Naive thymus-derived CD8-positive, alpha-beta T cell (primary cell): ENCODE results near the gene NECTIN2. TPM values are rescaled to one million over a fixed set of nuclear protein-coding genes. Genes with fewer than 3 reads are reported as not detected.

Source experiments
- ATAC-seq, 2 donors: fragments of 150-1000 bp; cut with Tn5 transposase in 1 of 2; sonication (Bioruptor Pico), chemical (Tn5 transposase) in 1 of 2; 1 replicate in 1 of 2; 2 replicates in 1 of 2; pipeline ENCODE4 v1.10.0; 2021; ENCODE audit warnings: mild to moderate bottlenecking in 2 of 2, moderate library complexity in 2 of 2
- POLR2A ChIA-PET: fragments of 350-600 bp; sonication (Branson Sonifier 250); formaldehyde crosslinking; loops from one replicate; lab custom pipeline; 2021; ENCODE audit warnings: antibody characterized with exemption; lab: Charles Lee
- DNase-seq, 10 donors: peaks; one replicate each; pipeline versions ENCODE4 v3.0.0 to v3.0.0-alpha.2; 2020 to 2022
- H3K27ac Mint-ChIP-seq, 10 donors: one replicate each; pipeline ENCODE4 v1.8.0; 2020 to 2022; ENCODE audit warnings: mild to moderate bottlenecking in 10 of 10, mixed read lengths in 10 of 10, moderate library complexity in 4 of 10, inconsistent platforms in 1 of 10
- H3K27me3 Mint-ChIP-seq, 5 donors: one replicate each; pipeline ENCODE4 v1.8.0; 2021 to 2022; ENCODE audit warnings: mixed read lengths in 5 of 5
- H3K36me3 Mint-ChIP-seq, 3 donors: one replicate each; pipeline ENCODE4 v1.8.0; 2020 to 2022; ENCODE audit warnings: mixed read lengths in 3 of 3, mild to moderate bottlenecking in 2 of 3, inconsistent platforms in 1 of 3
- H3K4me1 Mint-ChIP-seq, 4 donors: one replicate each; pipeline ENCODE4 v1.8.0; 2021 to 2022; ENCODE audit warnings: mixed read lengths in 4 of 4
- H3K4me3 Mint-ChIP-seq, 10 donors: one replicate each; pipeline ENCODE4 v1.8.0; 2020 to 2022; ENCODE audit warnings: mild to moderate bottlenecking in 10 of 10, mixed read lengths in 10 of 10, moderate library complexity in 6 of 10, inconsistent platforms in 1 of 10
- H3K9me3 Mint-ChIP-seq, 9 donors: one replicate each; pipeline ENCODE4 v1.8.0; 2020 to 2022; ENCODE audit warnings: mixed read lengths in 9 of 9, mild to moderate bottlenecking in 3 of 9, inconsistent platforms in 1 of 9, moderate library complexity in 1 of 9
- polyA plus RNA-seq, 3 donors: library from polyadenylated mRNA; unstranded; fragments of 300-500 nt; fragmentation: Illumina TruSeq; gene quantifications; one replicate each; pipeline ENCODE4 v1.2.3, GENCODE V29; 2021
- total RNA-seq, 8 experiments: library from RNA in 2 of 8; stranded (reverse) in 2 of 8; gene quantifications; one replicate each; pipeline ENCODE4 v1.2.3 and lab custom pipeline; 2021 to 2026

NECTIN2 gene
- total and polyA plus RNA-seq, 5 experiments from 2014 or later = 0.42 to 0.93 (median 0.47) TPM; not detected in 2

DNA sequence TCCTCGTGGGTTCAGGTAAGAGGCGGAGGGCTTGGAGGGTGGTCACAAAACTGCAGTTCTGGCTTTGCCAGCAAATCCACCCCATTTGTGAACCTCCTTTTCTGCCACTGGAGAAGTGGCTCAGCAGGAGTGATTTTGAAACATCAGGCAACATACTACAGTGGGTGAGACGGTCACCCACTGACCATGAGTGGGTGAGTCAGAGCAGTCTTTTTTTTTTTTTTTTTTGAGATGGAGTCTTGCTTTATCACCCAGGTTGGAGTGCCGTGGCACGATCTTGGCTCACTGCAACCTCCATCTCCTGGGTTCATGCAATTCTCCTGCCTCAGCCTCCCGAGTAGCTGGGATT is 47.9 kb downstream of the NECTIN2 start:
- Mint-ChIP-seq H3K27me3 (no peaks in the 10 kb centered on the region), H3K9me3 (no peaks in the 10 kb centered on the region), H3K4me1 (peaks cover 26 to 40% (median 34%) of the 10 kb centered on the region in 4 donors), H3K36me3 (peaks cover 0 to 59% (median 14%) of the 10 kb centered on the region in 3 donors), H3K4me3 (no peak overlapping the region), H3K27ac (no peak overlapping the region)
- POLR2A ChIA-PET = no interaction called here
- DNase-seq (no peak), ATAC-seq (no peak)

GRCh38 chr19:44894946-44895345 is 48.8 kb downstream of the NECTIN2 start:
- no peaks in the 10 kb centered on the region for H3K9me3 Mint-ChIP-seq
- H3K36me3 Mint-ChIP-seq = peaks cover 0 to 67% (median 15%) of the 10 kb centered on the region in 3 donors
- H3K4me1 Mint-ChIP-seq = peaks cover 24 to 33% (median 29%) of the 10 kb centered on the region in 4 donors
- ATAC-seq = no peak
- peak overlapping the region in 4 of 10 donors; percentile 40 to 75 (median 56) for H3K27ac Mint-ChIP-seq
- H3K4me3 Mint-ChIP-seq = no peak overlapping the region
- no peaks in the 10 kb centered on the region for H3K27me3 Mint-ChIP-seq
- POLR2A ChIA-PET = no interaction called here
- DNase-seq = no peak

DNA sequence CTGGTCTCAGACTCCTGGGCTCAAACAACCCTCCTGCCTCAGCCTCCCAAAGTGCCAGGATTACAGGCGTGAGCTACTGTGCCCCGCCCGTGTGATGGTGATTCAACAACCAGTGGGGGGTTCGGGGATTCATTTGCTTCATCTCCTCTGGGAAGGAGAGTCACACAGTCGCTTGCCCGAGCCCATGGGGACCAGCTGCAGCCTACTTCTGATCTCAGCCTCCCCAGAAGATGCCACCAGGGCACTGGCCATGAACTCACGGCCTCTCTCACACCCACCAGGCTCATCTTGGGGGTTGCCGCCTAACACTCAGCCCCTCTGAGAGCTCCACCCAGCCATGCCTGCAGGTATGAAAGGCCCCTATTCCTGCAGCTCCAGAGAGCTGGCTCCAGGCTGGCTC is 51.7 kb downstream of the NECTIN2 start:
- DNase-seq = no peak
- Mint-ChIP-seq H3K27ac (no peak overlapping the region), H3K4me1 (peaks cover 8 to 14% (median 11%) of the 10 kb centered on the region in 4 donors), H3K27me3 (no peaks in the 10 kb centered on the region), H3K36me3 (peaks cover 0 to 88% (median 15%) of the 10 kb centered on the region in 3 donors), H3K4me3 (no peak overlapping the region), H3K9me3 (no peaks in the 10 kb centered on the region)
- no peak for ATAC-seq
- POLR2A ChIA-PET = interaction anchor here (0.6 kb wide), 1 partner anchor 8 kb away, joined by 3 read pairs; no protein-coding TSS in a partner anchor

DNA sequence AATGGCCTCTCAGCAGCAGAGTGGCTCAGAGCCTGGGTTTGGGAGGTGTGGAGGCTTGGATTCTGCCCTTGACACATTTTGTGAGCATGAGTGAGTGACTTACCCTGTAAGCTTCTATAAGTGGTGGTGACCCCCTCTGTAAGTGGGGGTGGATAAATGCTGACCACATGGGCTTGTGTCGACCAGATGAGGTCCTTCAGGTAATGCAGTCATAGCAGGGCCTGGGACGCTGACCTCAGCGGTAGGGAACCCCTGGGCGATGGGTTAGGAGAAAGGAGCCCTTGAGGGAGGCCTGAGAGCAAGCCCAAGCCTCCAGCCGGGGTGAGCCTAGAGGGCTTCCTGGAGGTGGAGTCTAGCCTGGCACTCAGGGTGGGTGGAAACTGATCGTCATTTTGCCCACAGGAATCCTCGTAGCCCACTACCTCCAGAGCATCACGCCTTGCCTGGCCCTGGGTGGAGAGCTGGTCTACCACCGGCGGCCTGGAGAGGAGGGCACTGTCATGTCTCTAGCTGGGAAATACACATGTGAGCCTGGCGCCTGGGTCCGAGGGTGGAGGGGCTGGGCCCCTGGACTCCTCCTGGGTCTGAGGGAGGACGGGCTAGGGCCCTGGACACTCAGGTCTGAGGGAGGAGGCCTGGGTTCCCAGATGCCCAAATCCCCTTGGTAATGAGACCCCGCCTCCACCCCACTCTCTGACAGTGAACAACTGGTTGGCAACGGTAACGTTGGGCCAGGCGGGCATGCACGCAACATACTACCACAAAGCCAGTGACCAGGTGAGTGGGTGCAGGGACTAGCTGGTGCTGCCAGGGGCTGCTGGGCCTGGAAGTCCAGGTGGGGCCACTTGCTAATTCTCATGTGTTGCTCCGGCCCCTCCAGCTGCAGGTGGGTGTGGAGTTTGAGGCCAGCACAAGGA is 54.5 kb downstream of the NECTIN2 start:
- peaks cover 3 to 11% (median 5%) of the 10 kb centered on the region in 4 donors for H3K4me1 Mint-ChIP-seq
- no peaks in the 10 kb centered on the region for H3K9me3 Mint-ChIP-seq
- no peak overlapping the region for H3K4me3 Mint-ChIP-seq
- ATAC-seq (no peak), DNase-seq (no peak)
- H3K36me3 Mint-ChIP-seq = peaks cover 0 to 67% (median 6%) of the 10 kb centered on the region in 3 donors
- no peak overlapping the region for H3K27ac Mint-ChIP-seq
- H3K27me3 Mint-ChIP-seq = peaks cover 0 to 4% (median 0%) of the 10 kb centered on the region in 5 donors
- POLR2A ChIA-PET = interaction anchor here (1.1 kb wide), 1 partner anchor 9 kb away, joined by 3 read pairs; no protein-coding TSS in a partner anchor

- Mint-ChIP-seq H3K9me3 (no peaks in the 10 kb centered on the region), H3K36me3 (peaks cover 0 to 44% (median 2%) of the 10 kb centered on the region in 3 donors)
- no peak for ATAC-seq
These were observed 57.1 kb downstream of the NECTIN2 start for GRCh38 chr19:44903216-44903601.

GRCh38 chr19:44903602-44904425 is 57.7 kb downstream of the NECTIN2 start:
- Mint-ChIP-seq H3K4me1 (peaks cover 5 to 19% (median 14%) of the 10 kb centered on the region in 4 donors), H3K4me3 (no peak overlapping the region), H3K27me3 (peaks cover 5 to 31% (median 15%) of the 10 kb centered on the region in 5 donors), H3K27ac (peak overlapping the region in 1 of 10 donors; percentile 11), H3K36me3 (peaks cover 0 to 42% (median 2%) of the 10 kb centered on the region in 3 donors), H3K9me3 (no peaks in the 10 kb centered on the region)
- peak; percentile 75 for ATAC-seq
- peak; percentile 42 to 80 (median 72) for DNase-seq
- POLR2A ChIA-PET = no interaction called here

More at GRCh38 chr19:44903216-44903601, 57.1 kb downstream of the NECTIN2 start:
- Mint-ChIP-seq H3K27ac (no peak overlapping the region), H3K27me3 (peaks cover 5 to 28% (median 15%) of the 10 kb centered on the region in 5 donors), H3K4me1 (peaks cover 5 to 19% (median 14%) of the 10 kb centered on the region in 4 donors), H3K4me3 (no peak overlapping the region)
- DNase-seq = no peak
- POLR2A ChIA-PET = no interaction called here

DNA sequence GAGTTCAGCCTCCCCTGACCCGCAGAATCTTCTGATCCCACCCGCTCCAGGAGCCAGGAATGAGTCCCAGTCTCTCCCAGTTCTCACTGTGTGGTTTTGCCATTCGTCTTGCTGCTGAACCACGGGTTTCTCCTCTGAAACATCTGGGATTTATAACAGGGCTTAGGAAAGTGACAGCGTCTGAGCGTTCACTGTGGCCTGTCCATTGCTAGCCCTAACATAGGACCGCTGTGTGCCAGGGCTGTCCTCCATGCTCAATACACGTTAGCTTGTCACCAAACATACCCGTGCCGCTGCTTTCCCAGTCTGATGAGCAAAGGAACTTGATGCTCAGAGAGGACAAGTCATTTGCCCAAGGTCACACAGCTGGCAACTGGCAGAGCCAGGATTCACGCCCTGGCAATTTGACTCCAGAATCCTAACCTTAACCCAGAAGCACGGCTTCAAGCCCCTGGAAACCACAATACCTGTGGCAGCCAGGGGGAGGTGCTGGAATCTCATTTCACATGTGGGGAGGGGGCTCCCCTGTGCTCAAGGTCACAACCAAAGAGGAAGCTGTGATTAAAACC is 58.4 kb downstream of the NECTIN2 start:
- H3K27ac Mint-ChIP-seq = peak overlapping the region in 1 of 10 donors; percentile 11
- ATAC-seq (no peak), DNase-seq (no peak)
- POLR2A ChIA-PET = no interaction called here
- H3K9me3 Mint-ChIP-seq = no peaks in the 10 kb centered on the region
- H3K27me3 Mint-ChIP-seq = peaks cover 7 to 32% (median 15%) of the 10 kb centered on the region in 5 donors
- peaks cover 0 to 38% (median 2%) of the 10 kb centered on the region in 3 donors for H3K36me3 Mint-ChIP-seq
- H3K4me1 Mint-ChIP-seq = peaks cover 5 to 19% (median 14%) of the 10 kb centered on the region in 4 donors
- H3K4me3 Mint-ChIP-seq = no peak overlapping the region

DNA sequence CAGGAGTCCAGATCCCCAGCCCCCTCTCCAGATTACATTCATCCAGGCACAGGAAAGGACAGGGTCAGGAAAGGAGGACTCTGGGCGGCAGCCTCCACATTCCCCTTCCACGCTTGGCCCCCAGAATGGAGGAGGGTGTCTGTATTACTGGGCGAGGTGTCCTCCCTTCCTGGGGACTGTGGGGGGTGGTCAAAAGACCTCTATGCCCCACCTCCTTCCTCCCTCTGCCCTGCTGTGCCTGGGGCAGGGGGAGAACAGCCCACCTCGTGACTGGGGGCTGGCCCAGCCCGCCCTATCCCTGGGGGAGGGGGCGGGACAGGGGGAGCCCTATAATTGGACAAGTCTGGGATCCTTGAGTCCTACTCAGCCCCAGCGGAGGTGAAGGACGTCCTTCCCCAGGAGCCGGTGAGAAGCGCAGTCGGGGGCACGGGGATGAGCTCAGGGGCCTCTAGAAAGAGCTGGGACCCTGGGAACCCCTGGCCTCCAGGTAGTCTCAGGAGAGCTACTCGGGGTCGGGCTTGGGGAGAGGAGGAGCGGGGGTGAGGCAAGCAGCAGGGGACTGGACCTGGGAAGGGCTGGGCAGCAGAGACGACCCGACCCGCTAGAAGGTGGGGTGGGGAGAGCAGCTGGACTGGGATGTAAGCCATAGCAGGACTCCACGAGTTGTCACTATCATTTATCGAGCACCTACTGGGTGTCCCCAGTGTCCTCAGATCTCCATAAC is 59.5 kb downstream of the NECTIN2 start, which contains the start of gene APOE:
TSS of gene APOE (plus strand) at position 360 of the 724 bp plus-strand sequence. CDS start 829 bp downstream, outside the sequence.
- no peak for DNase-seq
- Mint-ChIP-seq H3K27ac (peak within 1 kb of the TSS in 1 of 10 donors; percentile 14), H3K9me3 (no peaks in the 10 kb centered on the region), H3K27me3 (peaks cover 7 to 32% (median 15%) of the 10 kb centered on the region in 5 donors), H3K4me1 (peaks cover 5 to 19% (median 14%) of the 10 kb centered on the region in 4 donors), H3K36me3 (peaks cover 0 to 29% (median 0%) of the 10 kb centered on the region in 3 donors), H3K4me3 (peak within 1 kb of the TSS in 4 of 10 donors; percentile 15 to 74 (median 24))
- peak; percentile 12 to 21 for ATAC-seq
- POLR2A ChIA-PET = interaction anchor here (0.5 to 1.2 kb wide), 3 partner anchors 12 to 467 kb away, joined by 3 to 7 read pairs (median 5); partner anchors contain the start of gene TOMM40

- no peak for ATAC-seq
- no peaks in the 10 kb centered on the region for H3K9me3 Mint-ChIP-seq
- peaks cover 10 to 42% (median 18%) of the 10 kb centered on the region in 5 donors for H3K27me3 Mint-ChIP-seq
- H3K4me1 Mint-ChIP-seq = peaks cover 5 to 19% (median 13%) of the 10 kb centered on the region in 4 donors
- DNase-seq = no peak
- no peak overlapping the region for H3K27ac Mint-ChIP-seq
- peaks cover 0 to 11% (median 0%) of the 10 kb centered on the region in 3 donors for H3K36me3 Mint-ChIP-seq
- H3K4me3 Mint-ChIP-seq = no peak overlapping the region
- POLR2A ChIA-PET = interaction anchor here (0.6 kb wide), 1 partner anchor 9 kb away, joined by 8 read pairs; no protein-coding TSS in a partner anchor
These were observed 61.5 kb downstream of the NECTIN2 start for GRCh38 chr19:44907613-44908012.

GRCh38 chr19:44908074-44908835 is 62.2 kb downstream of the NECTIN2 start:
- H3K4me3 Mint-ChIP-seq = no peak overlapping the region
- H3K36me3 Mint-ChIP-seq = peaks cover 0 to 8% (median 0%) of the 10 kb centered on the region in 3 donors
- ATAC-seq (no peak), DNase-seq (no peak)
- H3K27me3 Mint-ChIP-seq = peaks cover 12 to 49% (median 23%) of the 10 kb centered on the region in 5 donors
- no peak overlapping the region for H3K27ac Mint-ChIP-seq
- H3K9me3 Mint-ChIP-seq = no peaks in the 10 kb centered on the region
- POLR2A ChIA-PET = interaction anchor here (0.5 to 0.6 kb wide), 2 partner anchors 8 to 402 kb away, joined by 6 to 8 read pairs; no protein-coding TSS in a partner anchor
- H3K4me1 Mint-ChIP-seq = peaks cover 8 to 19% (median 12%) of the 10 kb centered on the region in 4 donors
